Heart left ventricle (tissue), 16 donors: ENCODE measurements around the gene DNAJB2. TPM values are rescaled to one million over a fixed set of nuclear protein-coding genes. Genes with fewer than 3 reads are reported as not detected.

Experiments used
- ATAC-seq, 4 donors: fragments of 200-7000 bp; cut with Tn5 transposase; one replicate each; pipeline ENCODE4 v1.9.1; 2020 to 2022; ENCODE audit warnings: moderate library complexity in 4 of 4, mild to moderate bottlenecking in 3 of 4, moderate number of reproducible peaks in 1 of 4
- DNase-seq, 5 donors: peaks; one replicate each; pipeline ENCODE4 v3.0.0-alpha.2; 2020
- H3K27ac ChIP-seq, 12 donors: fragments of 200-600 bp; sonication (generic) in 4 of 12; one replicate each; pipeline versions ENCODE4 v1.5.0 to v1.8.0; 2016 to 2022; ENCODE audit warnings: mild to moderate bottlenecking in 2 of 12
- H3K27me3 ChIP-seq, 9 donors: fragments of 200-600 bp; sonication (generic) in 2 of 9; one replicate each; pipeline versions ENCODE4 v1.5.1 to v1.8.0; 2016 to 2022; ENCODE audit warnings: mild to moderate bottlenecking in 3 of 9
- H3K36me3 ChIP-seq, 9 donors: fragments of 200-600 bp; sonication (generic) in 2 of 9; one replicate each; pipeline versions ENCODE4 v1.5.0 to v1.8.0; 2018 to 2022; ENCODE audit warnings: mild to moderate bottlenecking in 2 of 9
- H3K4me1 ChIP-seq, 12 donors: fragments of 200-600 bp; sonication (generic) in 4 of 12; one replicate each; pipeline versions ENCODE4 v1.5.0 to v1.8.0; 2016 to 2022; ENCODE audit warnings: mild to moderate bottlenecking in 3 of 12
- H3K4me3 ChIP-seq, 12 donors: fragments of 200-600 bp; sonication (generic) in 4 of 12; one replicate each; pipeline versions ENCODE4 v1.5.0 to v1.8.0; 2017 to 2022; ENCODE audit warnings: mild to moderate bottlenecking in 9 of 12, moderate library complexity in 4 of 12
- H3K9me3 ChIP-seq, 12 donors: fragments of 200-600 bp; sonication (generic) in 4 of 12; one replicate each; pipeline versions ENCODE4 v1.5.0 to v1.8.0; 2016 to 2022; ENCODE audit warnings: mild to moderate bottlenecking in 1 of 12
- POLR2A ChIP-seq, 2 donors: fragments of 450-650 bp; IDR thresholded peaks; one replicate each; pipeline ENCODE4 v1.6.1; 2017; ENCODE audit warnings: antibody characterized with exemption in 2 of 2, mild to moderate bottlenecking in 2 of 2, moderate library complexity in 2 of 2
- WGBS, 4 donors: extraction: QIAGEN DNeasy Blood & Tissue Kit in 2 of 4; methylation state at CpG; one replicate each; pipeline versions ENCODE4 v1.1.5 to v1.1.7; 2013 to 2018; 5-methylcytosine and 5-hydroxymethylcytosine counted together
- intact Hi-C, 10 donors: fragments of 100-400 bp; cut with DNase I; formaldehyde crosslinking; loops; one replicate each; pipeline versions ENCODE4 v1.11.1 to v1.14.2; 2022
- polyA plus RNA-seq, 2 donors: library from polyadenylated mRNA; stranded (reverse); fragments of 200-250 nt; gene quantifications; one replicate each; pipeline ENCODE4 v1.2.3, GENCODE V29; 2013
- total RNA-seq, 9 donors: library from RNA; depleted of rRNA in 2 of 9; stranded (reverse); fragments of >200 nt in 2 of 9; fragmentation: NEBNext Ultra II Directional in 3 of 9; extraction: Animal tissue kit (Norgen Biotek cat#: 25700) in 3 of 9; gene quantifications; one replicate each; pipeline versions ENCODE4 v1.1.0 to v1.2.4, GENCODE V29; 2016 to 2023
- TF ChIP-seq, protein P1 (sequence below), 12 donors: fragments of 200-600 bp; sonication (generic) in 4 of 12; IDR thresholded peaks; one replicate each; pipeline versions ENCODE4 v1.5.0 to v1.8.0; 2018 to 2022; ENCODE audit warnings: antibody characterized with exemption in 12 of 12, mild to moderate bottlenecking in 5 of 12
- donor health status: ischemic (EF 13 %, LVEDD 7.1; RV severe dilation, severe dysfunction).
- donor health status: healthy with polysubstance abuse.
- donor health status: DM: no; HTN: yes; CAD: no.
- donor health status: DM: no; HTN: no; CAD: no.
- donor health status: ischemic (EF 25% LVEDD 6.9; RV normal size, moderate dysfunction).
- donor health status: ischemic (EF 25% LVEDD 5.7; RV mildly dilated, moderate dysfunction).
- donor health status: healthy.
- donor health status: DM: yes; HTN: yes; CAD: no.
- donor health status: ischemic (EF 35%, LVEDD 5.7; RV mildly dilated, moderate dysfunction).
- donor health status: nonischemic (EF 11% LVEDD 7.7; RV severe dilation, severe dysfunction).
- donor health status: DM: yes; HTN: yes; CAD: no.
- donor health status: PGD.
- donor health status: ischemic (EF 29% LVEDD 5.4; RV normal size, mild dysfunction).
- donor health status: nonischemic (EF 23%, LVEDD 6.1; RV moderate dilation, normal function).

DNAJB2 gene
- total and polyA plus RNA-seq, 11 donors: 61.3 to 181 (median 74.9) TPM

DNA sequence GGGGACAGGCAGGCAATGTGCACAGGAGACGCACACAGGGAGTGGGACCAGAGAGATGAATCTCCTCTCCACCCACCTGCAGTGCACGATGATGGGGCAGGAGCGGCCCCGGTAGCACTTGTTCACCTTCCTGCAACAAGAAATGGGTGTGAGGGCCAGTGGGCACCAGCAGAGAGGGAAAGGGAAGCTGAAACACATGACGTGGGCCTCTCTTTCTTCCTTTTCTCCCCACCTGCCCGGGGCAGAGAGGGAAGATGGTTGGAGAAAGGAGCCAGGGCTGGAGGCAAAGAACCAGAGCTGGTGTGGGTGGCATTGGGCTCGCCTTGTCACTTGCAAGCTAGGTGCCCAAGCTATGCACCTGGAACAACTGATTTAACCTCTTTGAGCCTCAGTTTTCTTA lies 12.2 kb downstream of the DNAJB2 start:
- intact Hi-C loops: loop anchor here in 7 of 10 donors (5.0 to 10.0 kb wide), 6 partner anchors 44 to 237 kb away; partner anchors contain the start of genes DNPEP (in 2 of the 7), GLB1L (in 2 of the 7), STK16 (in 2 of the 7) and CNPPD1 (in 1 of the 7)
- H3K36me3 ChIP-seq: peaks cover 0 to 3% (median 0%) of the 10 kb centered on the region in 9 donors
- H3K4me3 ChIP-seq: no peak overlapping the region
- DNase-seq (peak in 1 of 5 donors; percentile 14), ATAC-seq (no peak)
- H3K27me3 ChIP-seq: no peaks in the 10 kb centered on the region
- no peaks in the 10 kb centered on the region for H3K9me3 ChIP-seq
- TF ChIP-seq, protein P1, sequence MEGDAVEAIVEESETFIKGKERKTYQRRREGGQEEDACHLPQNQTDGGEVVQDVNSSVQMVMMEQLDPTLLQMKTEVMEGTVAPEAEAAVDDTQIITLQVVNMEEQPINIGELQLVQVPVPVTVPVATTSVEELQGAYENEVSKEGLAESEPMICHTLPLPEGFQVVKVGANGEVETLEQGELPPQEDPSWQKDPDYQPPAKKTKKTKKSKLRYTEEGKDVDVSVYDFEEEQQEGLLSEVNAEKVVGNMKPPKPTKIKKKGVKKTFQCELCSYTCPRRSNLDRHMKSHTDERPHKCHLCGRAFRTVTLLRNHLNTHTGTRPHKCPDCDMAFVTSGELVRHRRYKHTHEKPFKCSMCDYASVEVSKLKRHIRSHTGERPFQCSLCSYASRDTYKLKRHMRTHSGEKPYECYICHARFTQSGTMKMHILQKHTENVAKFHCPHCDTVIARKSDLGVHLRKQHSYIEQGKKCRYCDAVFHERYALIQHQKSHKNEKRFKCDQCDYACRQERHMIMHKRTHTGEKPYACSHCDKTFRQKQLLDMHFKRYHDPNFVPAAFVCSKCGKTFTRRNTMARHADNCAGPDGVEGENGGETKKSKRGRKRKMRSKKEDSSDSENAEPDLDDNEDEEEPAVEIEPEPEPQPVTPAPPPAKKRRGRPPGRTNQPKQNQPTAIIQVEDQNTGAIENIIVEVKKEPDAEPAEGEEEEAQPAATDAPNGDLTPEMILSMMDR (IDR thresholded peaks at IDR 0.05): no peak
- TF ChIP-seq POLR2A (IDR thresholded peaks at IDR 0.05): no peak
- WGBS, 4 donors: 82 to 87% (median 83%) methylated on average over 7 of the region's 7 CpGs
- peaks cover 0 to 25% (median 13%) of the 10 kb centered on the region in 12 donors for H3K4me1 ChIP-seq
- H3K27ac ChIP-seq: no peak overlapping the region

DNA sequence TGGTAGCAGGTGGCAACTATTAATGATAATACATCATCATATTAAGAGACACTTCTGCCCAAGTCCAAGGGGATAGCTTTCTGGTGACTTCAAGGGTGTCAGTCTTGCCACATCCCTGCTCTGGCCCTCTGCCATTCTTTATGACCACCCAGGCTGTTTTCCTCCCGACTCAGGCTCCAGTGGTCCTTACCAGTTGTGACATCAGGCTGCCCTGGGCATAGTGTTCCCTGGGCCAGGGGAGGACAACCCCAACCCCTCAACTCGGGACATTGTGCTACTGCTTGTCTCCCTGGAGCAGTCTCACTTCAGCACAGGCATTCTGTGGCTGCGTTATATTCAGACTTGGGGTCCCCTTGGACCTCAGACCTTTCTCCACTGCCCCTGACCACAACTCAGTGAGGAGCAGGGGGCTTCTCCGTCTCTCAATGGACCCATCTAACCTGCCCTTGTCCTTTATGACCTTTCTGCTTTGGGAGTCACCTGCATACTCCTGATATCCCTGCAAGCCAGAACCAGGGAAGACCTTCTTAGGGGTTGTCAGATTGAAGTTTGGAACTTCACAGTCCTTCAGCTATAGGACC lies 12.8 kb downstream of the DNAJB2 start:
- no peaks in the 10 kb centered on the region for H3K9me3 ChIP-seq
- 74 to 77% (median 75%) methylated on average over 4 of the region's 4 CpGs for WGBS, 4 donors
- peak in 1 of 5 donors; percentile 4 for DNase-seq
- H3K27ac ChIP-seq: no peak overlapping the region
- intact Hi-C loops: loop anchor here in 7 of 10 donors (5.0 to 10.0 kb wide), 6 partner anchors 45 to 237 kb away; partner anchors contain the start of genes DNPEP (in 2 of the 7), GLB1L (in 2 of the 7), STK16 (in 2 of the 7) and CNPPD1 (in 1 of the 7)
- no peak overlapping the region for H3K4me3 ChIP-seq
- no peaks in the 10 kb centered on the region for H3K36me3 ChIP-seq
- no peak for ATAC-seq
- H3K4me1 ChIP-seq: peaks cover 0 to 25% (median 13%) of the 10 kb centered on the region in 12 donors
- no peak for TF ChIP-seq POLR2A (IDR thresholded peaks at IDR 0.05)
- TF ChIP-seq, protein P1 (IDR thresholded peaks at IDR 0.05): no peak
- no peaks in the 10 kb centered on the region for H3K27me3 ChIP-seq

DNA sequence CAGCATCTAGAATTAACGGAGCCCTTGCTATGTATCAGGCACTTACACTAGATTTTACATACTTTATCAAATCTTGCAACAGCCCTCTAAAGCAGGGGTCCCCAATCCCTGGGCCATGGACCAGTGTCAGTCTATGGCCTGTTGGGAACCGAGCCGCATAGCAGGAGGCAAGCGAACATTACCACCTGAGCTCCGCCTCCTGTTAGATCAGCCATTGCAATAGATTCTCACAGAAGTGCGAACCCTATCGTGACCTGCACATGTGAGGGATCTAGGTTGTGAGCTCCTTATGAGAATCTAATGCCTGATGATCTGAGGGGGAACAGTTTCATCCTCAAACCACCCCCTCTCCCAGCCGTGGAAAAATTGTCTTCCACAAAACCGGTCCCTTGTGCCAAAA lies 13.4 kb downstream of the DNAJB2 start:
- no peak overlapping the region for H3K4me3 ChIP-seq
- no peak overlapping the region for H3K27ac ChIP-seq
- ATAC-seq (no peak), DNase-seq (peak in 1 of 5 donors; percentile 4)
- WGBS, 4 donors: 85 to 96% (median 92%) methylated on average over 9 of the region's 9 CpGs
- H3K36me3 ChIP-seq: no peaks in the 10 kb centered on the region
- intact Hi-C loops: loop anchor here in 7 of 10 donors (5.0 to 10.0 kb wide), 6 partner anchors 45 to 238 kb away; partner anchors contain the start of genes DNPEP (in 2 of the 7), GLB1L (in 2 of the 7), STK16 (in 2 of the 7) and CNPPD1 (in 1 of the 7)
- no peaks in the 10 kb centered on the region for H3K27me3 ChIP-seq
- peaks cover 0 to 25% (median 13%) of the 10 kb centered on the region in 12 donors for H3K4me1 ChIP-seq
- H3K9me3 ChIP-seq: no peaks in the 10 kb centered on the region
- no peak for TF ChIP-seq POLR2A (IDR thresholded peaks at IDR 0.05)
- TF ChIP-seq, protein P1 (IDR thresholded peaks at IDR 0.05): no peak

DNA sequence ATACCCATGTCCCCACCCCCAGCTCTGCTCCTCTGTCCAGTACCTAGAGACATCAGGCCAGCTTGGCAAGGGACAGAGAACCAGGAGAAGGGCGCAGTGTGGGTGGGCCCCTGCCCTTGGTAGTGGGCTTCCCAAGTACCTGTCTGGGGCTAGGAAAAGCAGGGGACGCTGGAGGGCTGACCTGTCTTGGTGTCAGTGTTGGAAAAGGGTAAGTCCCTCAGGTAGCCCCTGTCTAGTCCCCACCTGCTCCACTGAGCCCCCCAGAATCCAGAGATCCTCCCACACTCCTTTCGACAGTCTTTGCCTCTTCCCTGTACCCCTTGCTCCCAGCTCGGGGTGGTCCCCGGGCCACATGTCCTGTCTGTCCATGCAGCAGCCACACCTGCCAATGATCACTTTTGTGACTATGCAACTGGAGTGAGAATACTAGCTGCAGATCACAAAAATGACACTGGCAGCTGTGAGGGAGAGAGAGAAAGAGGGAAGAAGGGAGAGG lies 14.6 kb downstream of the DNAJB2 start:
- Histone ChIP-seq H3K9me3 (no peaks in the 10 kb centered on the region), H3K36me3 (no peaks in the 10 kb centered on the region), H3K27me3 (no peaks in the 10 kb centered on the region), H3K4me3 (peak overlapping the region in 1 of 12 donors; percentile 67), H3K27ac (peak overlapping the region in 5 of 12 donors; percentile 75 to 93 (median 88)), H3K4me1 (peaks cover 0 to 25% (median 13%) of the 10 kb centered on the region in 12 donors)
- WGBS, 4 donors: 84 to 93% (median 92%) methylated on average over 4 to 5 of the region's 5 CpGs
- intact Hi-C loops: loop anchor here in 9 of 10 donors (1.0 to 10.0 kb wide), 14 partner anchors 14 to 239 kb away; partner anchors contain the start of genes NHEJ1 (in 4 of the 9), DNAJB2 (in 3 of the 9), DNPEP (in 2 of the 9) and GLB1L (in 2 of the 9)
- DNase-seq (peak in 1 of 5 donors; percentile 19), ATAC-seq (no peak)
- no peak for TF ChIP-seq POLR2A (IDR thresholded peaks at IDR 0.05)
- TF ChIP-seq, protein P1 (IDR thresholded peaks at IDR 0.05): no peak
